Measurements from ENCODE around the gene NCOA7.

Gene NCOA7

GRCh38 chr6:125790358-125791150 is at the start of gene NCOA7:
Gene NCOA7, plus strand, starts transcription at chr6:125790960. Its CDS starts 24,395 bp downstream, at chr6:125815355.
- DNase-seq: peak; percentile 75 to 84

GRCh38 chr6:125741336-125741735 is 49.4 kb upstream of the NCOA7 start:
- no peak for DNase-seq

- DNase-seq: no peak
These were observed 48.7 kb upstream of the NCOA7 start for GRCh38 chr6:125742024-125742423.

GRCh38 chr6:125742464-125743120 is 48.2 kb upstream of the NCOA7 start:
- DNase-seq: no peak

- DNase-seq: no peak
These were observed 47.2 kb upstream of the NCOA7 start for GRCh38 chr6:125743604-125744003.

- no peak for DNase-seq
These were observed 45.3 kb upstream of the NCOA7 start for GRCh38 chr6:125745281-125746018.

GRCh38 chr6:125746019-125746414 is 44.7 kb upstream of the NCOA7 start:
- DNase-seq: no peak

- DNase-seq: peak; percentile 56 to 71
These were observed 43.8 kb upstream of the NCOA7 start for GRCh38 chr6:125746731-125747588.

GRCh38 chr6:125747589-125748405 is 43.0 kb upstream of the NCOA7 start:
- peak in 1 of 2 experiments; percentile 31 for DNase-seq

- DNase-seq: peak; percentile 12 to 17
These were observed 42.2 kb upstream of the NCOA7 start for GRCh38 chr6:125748406-125749172.

GRCh38 chr6:125749173-125749864 is 41.4 kb upstream of the NCOA7 start, which contains the start of gene HEY2:
Gene HEY2, plus strand, starts transcription at chr6:125749632. Its CDS starts 145 bp downstream, at chr6:125749777.
- peak; percentile 83 to 87 for DNase-seq

GRCh38 chr6:125749865-125750691 is 40.7 kb upstream of the NCOA7 start:
- DNase-seq: no peak

GRCh38 chr6:125750692-125751333 is 39.9 kb upstream of the NCOA7 start:
- DNase-seq: no peak

GRCh38 chr6:125751334-125751916 is 39.3 kb upstream of the NCOA7 start:
- no peak for DNase-seq

GRCh38 chr6:125752773-125753172 is 38.0 kb upstream of the NCOA7 start:
- DNase-seq: no peak

- DNase-seq: no peak
These were observed 37.4 kb upstream of the NCOA7 start for GRCh38 chr6:125753218-125753936.

- no peak for DNase-seq
These were observed 36.9 kb upstream of the NCOA7 start for GRCh38 chr6:125753937-125754259.

- no peak for DNase-seq
These were observed 36.2 kb upstream of the NCOA7 start for GRCh38 chr6:125754566-125754965.
